GM19452 (cell line): ENCODE measurements around the gene ATP9B.

Experiments
- ATAC-seq: cut with Tn5 transposase; IDR thresholded peaks from one replicate; pipeline ENCODE4 v1.9.1; 2021; ENCODE audit not compliant: unreplicated experiment

Gene ATP9B

DNA sequence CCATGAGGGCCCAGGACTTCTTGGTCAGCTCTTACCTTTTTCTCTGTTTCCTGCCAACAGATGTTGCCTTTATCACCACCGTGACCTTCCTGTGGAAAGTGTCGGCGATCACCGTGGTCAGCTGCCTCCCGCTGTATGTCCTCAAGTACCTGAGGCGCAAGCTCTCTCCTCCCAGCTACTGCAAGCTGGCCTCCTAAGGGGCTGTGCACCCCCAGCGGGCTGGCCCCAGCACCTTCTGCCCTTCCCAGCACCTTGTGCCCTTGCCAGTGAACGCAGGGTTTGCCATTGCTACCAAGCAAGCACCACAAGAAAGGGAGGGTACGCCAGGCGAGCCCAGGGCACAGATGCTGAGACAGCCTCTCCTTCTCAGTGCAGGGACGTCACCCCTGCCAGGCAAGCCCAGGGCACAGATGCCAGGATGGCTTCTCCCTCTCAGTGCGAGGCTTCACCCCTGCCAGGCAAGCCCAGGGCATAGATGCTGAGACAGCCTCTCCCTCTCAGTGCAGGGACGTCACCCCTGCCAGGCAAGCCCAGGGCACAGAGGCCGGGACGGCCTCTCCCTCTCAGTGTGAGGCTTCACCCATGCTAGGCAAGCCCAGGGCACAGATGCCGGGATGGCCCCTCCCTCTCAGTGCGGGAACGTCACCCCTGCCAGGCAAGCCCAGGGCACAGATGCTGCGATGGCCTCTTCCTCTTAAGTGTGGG lies 308.1 kb downstream of the ATP9B start:
- no peak for ATAC-seq

DNA sequence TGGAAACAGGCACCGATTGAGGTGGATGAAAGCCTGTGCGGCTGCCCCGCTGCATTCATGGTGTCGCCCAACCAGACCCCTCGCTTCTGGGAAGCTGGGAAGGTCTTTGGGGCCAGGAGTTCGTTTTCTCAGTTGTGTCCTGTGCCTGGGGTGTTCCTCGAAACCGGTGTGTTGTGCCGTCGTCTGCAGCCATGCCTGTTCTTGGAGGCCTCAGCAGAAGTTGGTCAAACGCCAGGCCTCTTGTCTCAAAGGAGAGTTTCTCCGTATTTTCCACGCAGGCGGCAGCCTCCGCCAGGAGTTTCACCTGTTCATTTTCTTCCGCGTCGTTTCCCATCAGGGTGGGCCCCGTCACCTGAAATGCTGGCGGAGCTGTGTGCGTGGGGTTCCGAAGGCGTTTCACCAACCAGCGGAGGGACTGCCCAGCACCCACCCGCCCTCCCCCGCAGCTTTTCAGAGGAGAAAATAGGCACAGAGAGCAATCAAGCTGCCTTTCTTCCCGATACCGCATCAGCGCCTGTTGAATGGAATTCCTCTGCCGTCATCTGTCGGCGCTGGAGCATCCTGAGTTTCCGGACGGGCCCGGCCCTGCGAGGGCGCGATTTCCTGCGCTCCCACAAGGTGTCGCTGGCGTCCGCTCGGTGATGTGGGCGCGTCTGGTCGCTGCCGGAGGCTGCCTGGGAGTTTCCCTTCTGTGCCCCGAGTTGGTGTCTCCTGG lies 309.5 kb downstream of the ATP9B start:
- ATAC-seq: no peak

DNA sequence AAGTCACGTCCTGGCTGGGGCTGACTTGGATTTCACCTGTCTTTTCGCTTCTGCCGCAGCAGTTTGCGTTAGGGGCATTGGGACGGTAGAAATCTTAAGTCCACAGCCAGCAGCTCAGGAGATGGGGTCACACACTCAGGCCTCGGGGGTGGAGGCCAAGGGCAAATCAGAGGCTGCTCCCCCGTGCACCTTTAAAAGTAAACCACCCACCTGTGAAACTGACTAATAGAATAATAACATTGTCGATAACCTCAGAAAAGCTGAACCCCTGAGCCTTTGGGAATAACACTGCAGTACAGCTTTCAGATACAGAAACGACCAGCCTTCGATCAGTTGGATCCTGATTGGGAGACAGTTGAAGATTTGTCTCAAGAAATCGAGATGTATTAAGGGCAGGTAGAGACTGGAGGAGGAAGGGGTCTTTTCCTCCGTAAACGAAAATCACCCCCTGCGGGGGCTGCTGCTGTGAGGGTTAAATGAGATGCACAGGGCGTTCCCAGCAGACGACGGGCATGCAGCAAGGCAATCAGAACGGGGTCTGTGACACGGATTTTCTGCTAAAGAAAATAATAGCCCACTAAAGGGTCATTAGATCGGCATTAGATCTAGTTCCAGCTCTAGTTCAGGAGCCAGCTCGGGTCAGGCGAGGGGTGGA lies 310.2 kb downstream of the ATP9B start:
- no peak for ATAC-seq

DNA sequence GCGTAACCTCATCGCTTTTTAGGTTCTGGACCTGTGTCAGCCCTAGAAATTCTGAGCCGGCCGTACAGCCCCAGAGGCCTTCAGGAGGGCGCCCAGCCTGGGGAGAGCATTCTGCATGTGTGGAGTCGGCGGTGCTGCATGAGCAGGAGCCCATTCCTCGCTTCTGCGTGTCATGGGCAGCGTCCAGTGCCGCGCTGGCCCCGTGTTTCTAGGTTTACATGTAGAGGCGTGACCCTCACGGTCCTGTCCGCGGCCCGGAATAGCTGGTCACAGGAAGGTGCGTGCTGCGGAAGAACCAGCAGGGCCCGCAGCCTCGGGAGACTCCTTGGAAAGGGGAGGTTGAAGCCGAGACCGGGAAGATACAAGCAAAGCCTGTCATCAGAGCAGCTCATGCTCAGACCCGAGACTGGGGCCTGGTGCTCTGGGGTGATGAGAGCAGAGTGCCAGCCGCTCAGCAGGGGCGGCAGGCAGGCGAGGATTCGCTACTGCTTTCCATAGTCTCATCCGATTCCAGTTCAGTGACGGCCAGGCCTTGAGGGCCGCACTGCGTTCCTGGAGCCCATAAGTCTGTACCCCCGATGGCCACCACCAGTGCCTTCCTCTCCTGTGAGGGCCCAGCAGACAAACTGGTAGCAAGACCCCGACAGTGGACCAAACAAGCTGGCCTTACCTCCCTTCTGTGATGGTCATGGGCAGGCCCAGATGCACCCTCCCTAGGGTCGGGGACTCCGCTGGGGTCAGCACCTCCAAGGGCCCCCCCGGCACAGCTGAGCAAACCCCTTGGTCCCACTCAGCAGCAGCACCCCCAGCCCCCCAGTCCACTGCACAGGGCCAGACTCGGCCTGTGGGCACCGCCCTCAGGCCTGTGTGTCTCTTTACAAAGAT lies 311.0 kb downstream of the ATP9B start:
- ATAC-seq: peak; percentile 6

DNA sequence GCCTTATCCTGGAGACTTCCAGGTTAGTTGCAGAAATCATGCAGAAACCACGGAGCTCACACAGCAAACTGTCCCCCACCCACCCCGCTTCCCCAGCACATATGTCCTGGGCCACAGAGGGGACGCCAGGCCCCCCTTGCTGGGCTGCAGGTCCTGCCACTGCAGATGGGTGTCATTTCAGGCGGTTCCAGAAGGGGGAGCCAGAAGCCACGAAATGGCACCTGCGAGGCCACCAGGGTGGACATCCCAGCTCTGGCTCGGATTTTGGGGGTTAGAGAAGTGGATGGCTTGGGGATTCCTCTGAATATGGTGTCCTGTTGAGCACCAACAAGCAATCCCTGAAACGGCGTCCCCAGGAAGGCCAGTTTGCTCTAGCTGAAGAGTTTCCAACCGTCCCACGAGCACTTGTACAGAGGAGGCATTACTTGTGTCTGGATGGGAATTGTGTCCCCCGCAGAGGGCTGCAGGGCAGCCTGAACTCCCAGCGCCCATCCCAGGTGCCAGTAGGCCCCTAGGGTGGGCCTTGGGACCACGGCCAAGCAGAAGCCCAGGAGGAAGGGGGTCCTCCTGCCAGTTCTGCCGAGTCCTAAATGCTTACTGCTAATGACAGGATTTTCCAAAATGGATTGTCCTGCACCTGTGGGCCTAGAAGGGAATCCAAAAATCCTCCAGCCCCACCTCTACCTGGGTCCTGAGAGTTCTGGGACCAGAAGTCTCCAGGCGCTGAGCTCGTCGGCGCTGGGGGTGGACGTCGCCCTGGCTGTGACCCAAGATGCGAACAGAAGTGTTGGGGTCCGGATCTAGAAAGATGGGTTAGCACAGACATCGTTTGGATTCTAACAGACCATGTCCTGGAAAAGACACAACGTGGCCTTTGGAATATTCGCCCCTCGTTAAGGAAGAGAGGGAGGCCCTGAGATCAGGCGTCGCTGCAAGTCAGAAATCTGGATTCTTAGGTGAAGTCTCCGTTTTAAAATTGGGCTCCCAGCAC lies 311.9 kb downstream of the ATP9B start:
- ATAC-seq: peak; percentile 47

DNA sequence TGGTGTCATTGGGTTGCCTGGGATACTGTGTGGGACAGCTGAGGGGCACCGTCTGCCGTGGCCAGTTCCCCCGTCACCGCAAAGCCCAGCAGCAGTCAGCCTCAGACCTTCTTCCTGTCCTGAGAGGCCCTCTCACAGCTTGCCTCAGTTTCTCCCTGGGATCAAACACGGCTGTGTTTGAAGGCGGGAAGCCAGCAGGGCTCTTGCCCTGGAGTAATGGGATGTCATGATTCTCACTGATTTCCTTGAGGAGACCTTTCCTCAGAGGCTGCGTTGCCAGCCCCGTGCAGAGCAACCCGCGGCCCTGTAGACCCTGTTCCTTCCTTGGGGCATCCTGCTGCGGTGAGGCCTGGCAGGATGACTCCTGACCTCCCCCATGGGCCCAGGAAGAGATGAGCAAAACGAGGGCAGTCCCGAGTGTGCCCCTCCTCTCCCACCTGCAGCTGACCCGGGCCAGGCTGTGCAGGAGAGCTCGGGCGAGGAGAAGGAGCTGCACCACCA lies 312.7 kb downstream of the ATP9B start:
- no peak for ATAC-seq

DNA sequence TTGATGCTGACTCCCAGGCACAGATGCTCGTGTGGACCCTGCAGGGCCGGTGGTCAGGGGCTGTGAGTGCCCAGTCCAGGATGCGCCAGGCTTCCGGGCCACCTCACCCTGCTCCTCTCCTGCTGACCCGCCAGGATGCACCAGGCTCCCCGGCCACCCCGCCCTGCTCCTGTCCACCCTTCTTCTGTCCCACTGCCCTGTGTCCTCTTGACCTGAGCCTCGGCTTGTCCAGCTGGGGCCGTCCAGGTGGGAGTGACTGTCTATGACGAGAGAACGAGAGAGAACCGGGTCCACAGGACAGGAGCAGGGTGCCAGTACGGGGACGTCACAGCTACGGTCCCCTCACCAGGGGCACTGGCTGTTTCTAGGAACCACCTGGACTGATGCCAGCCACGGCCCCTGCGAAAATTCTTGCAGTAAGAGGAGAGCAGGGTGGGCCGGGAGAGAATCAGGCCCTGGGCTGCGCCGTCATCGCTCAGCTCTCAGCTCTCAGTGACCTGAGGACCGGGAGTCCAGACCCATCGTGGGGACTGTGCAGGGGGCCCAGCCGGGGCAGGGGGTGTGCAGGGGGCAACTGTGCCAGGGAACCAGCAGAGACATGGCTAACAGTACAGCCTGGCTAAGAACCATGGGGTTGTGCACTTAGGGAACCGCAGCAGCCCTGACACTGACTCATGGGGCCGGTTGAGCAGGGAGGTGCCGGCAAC lies 313.6 kb downstream of the ATP9B start:
- no peak for ATAC-seq

DNA sequence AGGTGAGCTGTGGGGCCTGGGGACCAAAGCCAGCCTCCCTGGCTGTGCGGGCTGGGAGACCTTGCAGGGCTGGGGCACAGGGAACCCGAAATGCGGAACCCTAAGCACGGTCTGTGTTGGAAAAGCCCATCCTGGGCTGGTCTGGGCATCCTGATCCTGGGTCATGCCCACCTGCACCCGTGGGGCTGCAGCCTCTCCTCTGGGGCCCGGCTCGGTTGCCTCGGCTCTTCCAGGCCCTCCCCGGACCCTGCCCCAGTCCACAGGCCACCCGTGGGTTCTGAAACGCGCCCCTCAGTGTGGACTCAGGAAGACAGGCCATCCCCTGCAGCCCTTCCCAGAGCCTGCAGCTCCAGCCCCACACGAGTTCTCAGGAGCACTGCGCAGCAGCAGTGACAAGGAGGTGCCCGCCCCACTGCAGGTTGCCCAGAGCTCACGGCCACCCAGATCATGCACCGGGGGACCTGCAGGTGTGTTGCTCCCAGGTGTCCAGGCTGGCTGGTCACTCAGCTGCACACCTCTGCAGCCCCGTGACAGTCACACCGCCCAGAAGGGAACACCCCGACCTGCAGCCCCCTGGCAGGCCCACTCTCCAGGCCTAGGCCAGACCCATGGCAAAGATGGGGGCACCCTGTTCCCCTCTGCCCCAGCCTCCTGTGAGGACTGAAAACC lies 314.3 kb downstream of the ATP9B start:
- no peak for ATAC-seq

DNA sequence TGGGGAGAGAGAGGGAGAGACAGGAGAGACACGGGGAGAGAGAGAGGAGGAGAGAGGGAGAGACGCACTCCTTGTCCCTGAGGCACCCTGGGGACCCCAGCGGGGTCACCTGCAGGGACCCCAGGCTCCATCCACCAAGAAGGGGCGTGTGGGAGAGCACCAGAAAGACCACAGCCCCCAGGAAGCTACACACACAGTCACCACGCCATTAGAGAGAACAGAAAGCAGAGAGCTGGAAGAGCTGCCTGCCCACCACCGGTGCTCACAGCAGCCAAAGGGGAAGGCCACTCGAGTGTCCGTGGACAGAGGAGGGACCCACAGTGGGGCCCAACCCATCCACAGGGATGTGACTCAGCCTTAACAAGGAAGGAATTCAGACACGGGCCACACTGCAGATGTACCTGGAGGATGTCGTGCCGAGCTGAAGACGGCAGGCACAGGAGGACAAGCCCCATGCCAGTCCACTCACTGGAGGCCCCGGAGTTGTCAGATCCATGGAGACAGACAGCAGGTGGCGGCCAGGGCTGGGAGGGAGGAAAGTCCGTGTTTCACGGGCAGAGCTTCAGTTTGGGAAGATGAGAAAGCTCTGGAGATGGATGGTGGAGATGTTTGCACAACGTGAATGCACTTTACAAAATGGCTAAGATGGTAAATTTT lies 315.1 kb downstream of the ATP9B start:
- no peak for ATAC-seq

DNA sequence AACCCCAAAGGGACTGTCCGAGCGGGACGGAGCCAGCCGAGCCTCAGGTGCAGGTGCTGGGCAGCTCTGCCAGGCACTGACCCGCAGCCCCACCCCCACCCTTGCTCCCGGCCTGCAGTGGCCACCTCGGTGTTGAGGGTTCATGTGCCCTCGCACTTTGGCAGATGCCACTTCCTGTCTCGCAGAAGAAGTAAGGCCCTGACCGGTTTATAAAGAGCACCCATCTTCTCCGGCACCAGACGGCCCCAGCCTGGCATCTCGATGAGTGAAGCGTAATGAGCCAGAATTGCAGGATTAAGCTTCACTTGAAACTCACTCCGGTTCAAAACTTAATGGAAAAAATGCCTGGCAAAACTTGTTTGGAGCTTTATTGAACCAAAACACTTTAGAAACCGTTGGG lies 315.6 kb downstream of the ATP9B start:
- ATAC-seq: no peak

DNA sequence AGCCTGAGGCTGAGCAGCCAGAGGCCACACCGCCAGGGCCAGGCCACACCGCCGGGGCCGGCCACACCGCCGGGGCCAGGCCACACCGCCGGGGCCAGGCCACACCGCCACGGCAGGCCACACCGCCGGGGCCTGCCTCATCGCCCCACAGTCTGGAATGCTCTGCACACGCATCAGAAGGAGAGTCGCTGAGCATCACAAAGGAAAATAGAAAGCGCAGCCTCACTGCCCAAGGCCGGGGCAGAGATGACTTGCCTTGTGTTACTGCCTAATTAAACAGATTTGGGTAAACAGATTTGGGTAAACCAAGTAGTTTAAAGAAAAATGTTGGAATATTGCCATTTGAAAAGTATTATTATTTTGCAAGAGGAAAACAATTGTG lies 316.1 kb downstream of the ATP9B start:
- ATAC-seq: no peak

DNA sequence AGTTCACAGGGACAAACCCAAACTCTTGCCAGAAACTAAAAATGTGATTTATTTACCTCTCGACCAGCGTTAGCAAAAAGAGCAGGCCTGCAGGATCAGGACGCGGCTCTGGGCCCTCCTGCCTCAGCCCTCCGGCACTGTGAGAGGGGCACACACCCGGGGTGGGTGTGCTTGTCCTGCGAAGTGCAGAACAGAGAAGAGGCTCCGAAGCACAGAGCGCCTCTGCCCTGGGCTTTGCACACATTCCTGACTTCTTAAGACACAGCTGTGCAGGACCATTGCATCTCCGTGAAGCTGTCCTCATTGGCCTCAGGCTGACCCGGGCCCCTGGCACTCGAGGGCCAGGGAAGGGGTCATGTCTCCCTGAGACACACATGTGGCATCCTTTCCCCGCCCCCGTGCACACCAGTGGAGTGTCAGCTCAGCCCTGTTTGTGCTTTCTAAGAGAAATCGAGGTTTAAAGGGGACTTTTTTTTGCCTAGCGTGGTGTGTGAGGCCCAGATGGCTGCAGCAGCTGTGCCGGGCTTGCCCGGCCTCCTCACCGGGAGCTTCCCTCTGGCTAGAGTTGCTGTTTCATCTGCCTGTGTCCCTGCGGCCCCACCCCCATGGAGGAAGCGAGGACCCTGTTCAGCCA lies 316.6 kb downstream of the ATP9B start:
- no peak for ATAC-seq

DNA sequence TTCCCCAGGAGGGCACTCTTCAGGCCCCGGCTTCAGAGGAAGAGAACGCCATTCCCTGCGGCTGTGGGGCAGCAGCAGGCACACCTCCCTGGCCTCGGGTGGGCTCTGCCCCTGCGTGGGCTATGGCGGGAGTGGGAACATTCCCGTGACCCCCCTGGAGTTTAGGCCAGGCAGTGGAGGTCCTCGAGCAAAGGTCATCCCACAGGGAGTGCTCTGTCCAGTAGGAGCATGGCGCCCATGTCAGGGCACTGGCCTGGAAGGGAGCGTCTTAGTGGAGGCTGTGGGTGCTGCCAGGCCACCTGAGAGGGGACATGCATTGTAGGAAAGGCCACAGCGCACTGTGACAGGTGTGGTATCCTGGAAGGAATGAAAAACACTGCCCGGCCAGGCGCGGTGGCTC lies 317.4 kb downstream of the ATP9B start:
- ATAC-seq: no peak

DNA sequence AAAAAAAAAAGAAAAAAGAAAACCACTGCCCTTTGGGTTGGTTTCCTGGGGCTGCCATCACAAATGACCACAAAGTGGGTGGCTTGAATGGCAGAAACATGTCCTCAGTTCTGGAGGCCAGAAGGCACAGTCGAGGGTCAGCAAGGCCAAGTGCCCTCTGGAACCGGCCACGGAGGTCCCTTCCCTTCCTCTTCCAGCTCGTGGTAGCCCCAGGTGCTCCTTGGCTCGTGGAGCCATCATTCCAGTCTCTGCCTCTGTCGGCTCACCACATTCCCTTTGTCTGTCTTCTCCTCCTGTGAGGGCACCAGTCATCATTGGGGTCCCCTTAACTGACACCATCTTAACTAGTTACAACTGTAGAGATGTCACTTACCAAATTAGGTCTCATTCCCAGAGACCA lies 318.0 kb downstream of the ATP9B start:
- no peak for ATAC-seq

DNA sequence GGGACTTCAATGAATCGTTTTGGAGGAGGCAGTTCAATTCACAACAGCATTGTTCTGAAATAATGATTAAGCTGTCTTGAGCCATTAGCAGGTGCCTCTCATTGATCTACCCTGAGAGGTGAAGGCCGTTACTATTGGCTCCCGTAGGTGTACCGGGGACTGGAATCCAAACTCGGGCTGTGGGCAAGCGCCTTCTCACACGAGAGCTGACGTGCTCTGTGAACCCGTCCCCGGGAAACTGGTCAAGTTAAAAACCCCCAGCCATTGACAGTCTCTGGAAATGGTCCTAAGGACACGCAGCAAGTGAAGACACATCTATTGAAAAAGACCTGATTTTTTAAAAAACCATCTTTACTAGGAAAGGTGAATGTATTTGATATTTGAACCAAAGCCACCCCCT lies 318.4 kb downstream of the ATP9B start:
- ATAC-seq: no peak

DNA sequence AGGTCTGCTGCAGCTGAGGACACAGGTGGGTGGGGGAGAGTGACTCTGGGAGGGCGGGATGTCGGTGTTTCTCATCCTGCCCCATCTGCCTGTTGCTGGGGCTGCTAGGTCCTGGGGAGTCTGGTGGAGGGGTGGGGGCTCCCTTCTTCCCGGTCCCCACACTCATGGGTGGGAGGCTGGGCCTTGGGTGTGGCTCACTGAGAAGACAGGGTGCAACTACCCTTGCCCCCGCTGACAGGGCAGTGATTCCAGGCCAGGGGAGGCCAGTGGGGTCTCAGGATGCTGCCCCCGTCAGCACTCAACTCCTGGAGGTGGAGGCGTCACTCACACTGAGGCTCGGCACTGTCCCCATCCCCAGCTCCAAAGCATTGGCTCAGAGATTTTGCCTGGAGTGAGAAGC lies 318.8 kb downstream of the ATP9B start:
- no peak for ATAC-seq

DNA sequence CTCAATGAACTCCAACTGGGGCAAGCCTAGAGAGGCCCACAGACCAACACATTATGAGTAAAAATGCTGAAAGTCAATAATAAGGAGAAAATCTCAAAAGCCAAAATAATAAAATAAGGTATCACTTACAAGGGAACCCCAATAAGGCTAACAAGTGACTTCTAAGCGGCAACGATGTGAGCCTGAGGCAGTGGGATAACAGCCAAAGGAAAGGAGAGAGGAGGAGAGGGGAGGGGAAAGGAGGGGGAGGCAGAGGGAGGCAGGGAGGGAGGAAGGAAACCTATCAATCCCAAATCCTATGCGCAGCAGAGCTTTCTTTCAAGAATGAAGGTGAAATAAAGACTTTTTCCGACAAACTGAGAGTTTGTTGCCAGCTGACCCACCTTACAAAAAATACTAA lies 320.5 kb downstream of the ATP9B start:
- ATAC-seq: no peak

DNA sequence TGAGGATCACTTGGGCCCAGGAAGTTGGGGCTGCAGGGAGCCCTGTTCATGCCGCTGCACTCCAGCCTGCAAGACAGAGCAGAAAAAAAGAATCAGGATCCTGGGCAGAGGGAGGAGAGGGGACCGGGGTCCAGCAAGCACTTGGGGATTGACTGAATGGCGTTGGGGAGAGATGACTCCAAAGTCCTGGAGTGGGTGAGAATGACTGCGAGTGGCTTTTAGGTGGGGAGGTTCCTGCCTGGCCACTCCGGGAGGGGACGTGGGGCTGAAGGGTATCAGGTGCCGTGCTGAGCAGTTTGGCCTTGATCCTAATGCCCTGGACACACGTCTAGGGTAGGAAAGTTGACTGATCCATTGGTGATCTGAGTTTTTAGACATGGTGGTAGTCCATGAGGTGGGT lies 323.0 kb downstream of the ATP9B start:
- ATAC-seq: no peak
